Placental epithelial cell (primary cell): ENCODE measurements around the gene ABHD8. TPM values are rescaled to one million over a fixed set of nuclear protein-coding genes. Genes with fewer than 3 reads are reported as not detected.

Source experiments
- total RNA-seq: library from RNA; depleted of rRNA; stranded (reverse); fragments of >200 nt; gene quantifications from 2 replicates; pipeline ENCODE4 v1.2.3, GENCODE V29; 2012

ABHD8 gene, protein sequence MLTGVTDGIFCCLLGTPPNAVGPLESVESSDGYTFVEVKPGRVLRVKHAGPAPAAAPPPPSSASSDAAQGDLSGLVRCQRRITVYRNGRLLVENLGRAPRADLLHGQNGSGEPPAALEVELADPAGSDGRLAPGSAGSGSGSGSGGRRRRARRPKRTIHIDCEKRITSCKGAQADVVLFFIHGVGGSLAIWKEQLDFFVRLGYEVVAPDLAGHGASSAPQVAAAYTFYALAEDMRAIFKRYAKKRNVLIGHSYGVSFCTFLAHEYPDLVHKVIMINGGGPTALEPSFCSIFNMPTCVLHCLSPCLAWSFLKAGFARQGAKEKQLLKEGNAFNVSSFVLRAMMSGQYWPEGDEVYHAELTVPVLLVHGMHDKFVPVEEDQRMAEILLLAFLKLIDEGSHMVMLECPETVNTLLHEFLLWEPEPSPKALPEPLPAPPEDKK
- total RNA-seq = 10.2 and 23.6 TPM in 2 replicates

DNA sequence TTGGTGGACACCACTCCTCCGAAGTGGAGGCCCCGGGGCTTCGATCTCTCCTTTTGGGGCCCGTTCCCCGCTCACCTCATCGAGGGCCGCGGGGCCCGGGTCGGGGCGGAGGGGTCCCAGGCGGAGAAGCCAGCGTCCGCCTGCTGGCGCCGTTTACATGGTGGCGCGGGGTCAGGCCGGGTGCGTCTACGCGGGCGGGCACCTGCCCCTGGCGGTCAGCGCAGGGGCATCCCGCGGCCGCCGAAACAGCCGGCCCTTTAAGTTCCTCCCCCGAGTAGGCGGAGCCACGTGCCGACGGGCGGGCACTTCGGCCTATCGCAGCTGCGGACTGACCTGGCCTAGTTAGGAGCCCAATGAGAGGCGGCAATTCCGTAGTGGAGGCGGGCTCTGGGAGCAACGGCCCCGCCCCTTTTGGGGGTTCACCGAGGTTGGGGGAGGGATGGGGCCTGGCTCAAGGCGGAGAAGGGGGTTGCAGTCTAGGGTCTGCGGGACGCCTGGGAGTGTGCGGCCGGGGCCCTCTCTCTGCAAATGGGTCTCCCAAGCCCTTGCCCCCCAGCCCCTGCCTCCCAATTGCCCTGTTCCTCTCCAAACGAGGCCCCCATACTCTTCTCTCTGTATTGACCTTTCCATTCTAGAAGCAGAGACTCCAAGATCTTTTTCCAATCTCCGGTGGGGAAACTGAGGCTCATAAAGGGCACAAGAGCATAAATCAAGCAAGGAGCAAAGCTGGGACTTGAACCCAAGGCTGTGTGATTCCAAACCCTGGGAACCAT lies at the start of gene ABHD8:
TSS of gene ABHD8 (minus strand) at position 259 of the 773 bp plus-strand sequence. CDS start 1,809 bp downstream, outside the sequence.

DNA sequence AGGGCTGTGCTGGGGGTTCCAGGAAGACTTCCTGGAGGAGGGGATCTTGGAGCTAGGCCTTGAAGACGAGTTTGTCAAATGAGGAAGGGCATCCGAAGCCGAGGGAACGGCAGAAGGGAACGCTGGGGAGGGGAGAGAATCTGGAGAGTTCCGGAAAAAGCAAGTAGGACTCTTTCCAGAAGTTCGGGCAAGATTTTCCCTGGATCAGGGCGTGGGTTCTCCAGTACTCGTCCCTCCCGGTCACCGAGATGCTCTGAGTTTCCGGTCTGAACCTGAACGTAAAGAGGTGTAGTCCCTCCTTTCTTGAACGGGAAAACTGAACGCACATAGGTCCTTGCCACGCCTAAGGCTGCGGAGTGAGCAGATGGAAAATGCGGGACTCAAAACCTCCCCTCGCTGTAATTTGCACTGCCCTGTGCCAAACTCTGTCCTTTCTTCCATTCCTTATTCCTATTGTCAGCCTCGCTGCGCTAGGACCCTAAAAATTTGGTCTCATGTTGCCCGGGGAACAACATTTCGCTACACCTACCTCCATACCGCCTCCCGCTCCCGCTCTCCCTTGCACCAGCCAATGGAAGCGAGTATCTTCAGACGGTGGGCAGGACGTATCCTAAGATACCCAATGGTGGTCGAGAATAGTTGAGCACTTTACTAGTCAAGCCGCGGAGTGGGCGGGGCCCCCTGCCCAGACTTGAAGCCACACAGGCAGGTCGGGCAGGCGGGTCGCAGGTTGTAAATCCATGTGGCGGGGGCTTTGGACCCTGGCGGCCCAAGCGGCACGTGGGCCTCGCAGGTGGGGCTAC lies 33.8 kb upstream of the ABHD8 start, which contains the start of gene GTPBP3:
TSS of gene GTPBP3 (plus strand) at position 682 of the 803 bp plus-strand sequence. CDS start at position 741, 59 bp downstream.

DNA sequence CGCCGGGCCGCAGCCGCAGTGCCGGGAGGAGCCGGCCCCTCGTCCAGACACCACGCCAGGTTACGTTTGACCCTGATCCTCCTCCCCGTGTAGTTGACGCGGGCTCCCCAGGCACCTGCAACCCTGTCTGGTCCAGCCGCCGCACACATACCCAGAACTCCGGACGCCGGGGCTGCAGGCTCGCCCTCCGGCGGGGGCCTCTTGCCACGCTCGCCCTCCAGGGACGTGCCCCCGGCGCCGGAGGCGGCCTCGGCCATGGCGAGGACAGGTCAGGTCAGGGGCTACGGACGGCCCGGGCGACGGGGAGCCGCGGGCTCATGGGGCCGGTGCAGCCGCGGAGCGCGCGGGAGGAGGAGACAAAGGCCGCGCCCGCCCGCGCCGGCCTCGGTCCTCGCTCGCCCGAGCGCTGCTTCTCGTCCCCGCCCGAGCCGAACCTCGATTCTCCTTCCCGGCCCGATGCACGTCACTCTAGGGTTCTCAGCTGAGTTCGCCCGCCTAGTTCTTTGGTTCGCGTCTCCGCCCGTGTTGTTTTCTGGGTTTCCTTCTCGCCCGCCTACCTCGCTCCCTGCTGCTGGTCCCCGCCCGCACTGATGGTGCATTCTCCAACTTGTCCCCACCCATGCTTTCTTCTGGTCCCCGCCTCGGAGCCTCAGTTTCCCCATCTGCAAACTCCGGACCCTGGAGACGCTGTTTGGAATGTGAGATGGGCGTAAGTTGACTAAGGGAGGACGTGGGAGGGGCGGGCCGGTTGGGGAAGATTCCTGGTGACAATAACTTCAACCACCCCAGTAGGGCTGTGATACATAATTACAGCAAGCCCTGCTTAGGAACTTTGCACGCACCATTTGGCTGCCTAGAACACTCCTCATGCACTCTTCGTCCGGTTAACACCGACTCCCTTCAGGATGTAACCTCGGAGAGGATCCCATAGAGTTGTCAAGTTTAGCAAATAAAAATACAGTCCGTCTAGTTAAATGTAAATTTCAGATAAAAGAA lies 31.5 kb upstream of the ABHD8 start, which contains the start of gene ANO8:
TSS of gene ANO8 (minus strand) at position 442 of the 996 bp plus-strand sequence. CDS start at position 257, 185 bp downstream.

DNA sequence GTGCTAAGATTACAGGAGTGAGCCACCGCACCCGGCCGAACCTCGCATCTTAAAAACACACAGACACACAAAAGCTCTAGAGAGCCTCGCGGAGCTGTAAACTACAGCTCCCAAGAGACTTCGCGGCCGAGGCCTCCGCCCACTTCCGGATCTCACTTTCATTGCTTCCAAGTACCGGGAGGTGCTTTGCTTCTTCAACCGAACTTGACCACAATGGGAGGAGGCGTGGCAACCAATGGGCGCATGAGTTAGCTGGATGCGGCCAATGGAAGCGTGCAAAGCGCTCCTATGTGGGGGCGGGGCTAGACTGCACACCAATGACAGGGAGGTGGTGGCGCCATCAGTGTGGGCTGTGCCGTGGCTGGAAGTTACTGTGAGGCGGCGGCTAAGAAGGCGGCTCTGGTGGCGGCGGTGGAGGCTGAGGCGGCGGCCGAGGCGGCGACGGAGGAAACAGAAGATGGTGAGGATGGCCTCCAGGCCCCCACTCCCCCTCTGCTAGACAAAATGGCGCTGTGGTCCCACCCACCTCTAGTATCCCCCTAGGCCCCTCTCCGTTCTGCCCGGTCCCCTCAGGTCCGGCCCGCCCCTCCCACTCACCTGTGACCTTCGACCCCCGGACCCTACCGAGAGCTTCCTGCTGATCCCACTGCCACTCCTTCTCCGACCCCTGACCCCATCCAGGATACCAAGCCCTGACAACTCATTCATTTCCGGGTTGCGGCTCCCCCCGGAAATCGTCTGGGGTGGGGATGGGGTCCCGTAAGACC lies 6.2 kb upstream of the ABHD8 start, which contains the start of gene DDA1:
TSS of gene DDA1 (plus strand) at position 366 of the 767 bp plus-strand sequence. CDS start at position 458, 92 bp downstream.

DNA sequence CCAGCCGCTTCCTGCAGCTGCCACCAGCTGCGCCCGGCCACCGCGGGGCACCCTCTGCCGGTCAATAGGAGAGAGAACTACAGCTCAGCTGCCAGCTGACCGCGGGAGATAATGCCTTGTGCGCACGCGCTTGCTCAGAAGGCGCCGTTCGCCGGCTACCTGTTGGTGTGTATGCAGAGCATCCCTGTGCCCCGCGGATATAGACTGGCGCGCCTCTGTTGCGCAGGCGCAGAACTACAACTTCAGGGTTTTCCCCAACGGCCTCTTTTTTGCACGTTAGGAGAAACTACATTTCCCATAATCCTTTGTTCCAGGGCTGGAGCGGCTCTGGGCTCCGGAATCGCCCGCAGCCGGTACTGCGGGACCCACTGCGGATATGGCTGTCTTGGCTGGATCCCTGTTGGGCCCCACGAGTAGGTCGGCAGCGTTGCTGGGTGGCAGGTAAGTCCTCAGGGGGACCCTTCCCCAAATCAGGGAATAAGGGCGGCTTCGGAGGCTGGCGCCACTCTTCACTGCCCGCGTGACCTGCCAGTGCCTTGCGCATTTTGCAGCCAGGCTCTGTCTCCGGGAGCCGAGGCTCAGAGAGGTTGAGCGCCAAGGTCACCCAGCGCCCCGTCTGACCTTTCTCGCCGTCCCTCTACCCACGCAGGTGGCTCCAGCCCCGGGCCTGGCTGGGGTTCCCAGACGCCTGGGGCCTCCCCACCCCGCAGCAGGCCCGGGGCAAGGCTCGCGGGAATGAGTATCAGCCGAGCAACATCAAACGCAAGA lies 2.5 kb upstream of the ABHD8 start, which contains the start of gene MRPL34:
TSS of gene MRPL34 (plus strand) at position 356 of the 768 bp plus-strand sequence. CDS start at position 377, 21 bp downstream.

DNA sequence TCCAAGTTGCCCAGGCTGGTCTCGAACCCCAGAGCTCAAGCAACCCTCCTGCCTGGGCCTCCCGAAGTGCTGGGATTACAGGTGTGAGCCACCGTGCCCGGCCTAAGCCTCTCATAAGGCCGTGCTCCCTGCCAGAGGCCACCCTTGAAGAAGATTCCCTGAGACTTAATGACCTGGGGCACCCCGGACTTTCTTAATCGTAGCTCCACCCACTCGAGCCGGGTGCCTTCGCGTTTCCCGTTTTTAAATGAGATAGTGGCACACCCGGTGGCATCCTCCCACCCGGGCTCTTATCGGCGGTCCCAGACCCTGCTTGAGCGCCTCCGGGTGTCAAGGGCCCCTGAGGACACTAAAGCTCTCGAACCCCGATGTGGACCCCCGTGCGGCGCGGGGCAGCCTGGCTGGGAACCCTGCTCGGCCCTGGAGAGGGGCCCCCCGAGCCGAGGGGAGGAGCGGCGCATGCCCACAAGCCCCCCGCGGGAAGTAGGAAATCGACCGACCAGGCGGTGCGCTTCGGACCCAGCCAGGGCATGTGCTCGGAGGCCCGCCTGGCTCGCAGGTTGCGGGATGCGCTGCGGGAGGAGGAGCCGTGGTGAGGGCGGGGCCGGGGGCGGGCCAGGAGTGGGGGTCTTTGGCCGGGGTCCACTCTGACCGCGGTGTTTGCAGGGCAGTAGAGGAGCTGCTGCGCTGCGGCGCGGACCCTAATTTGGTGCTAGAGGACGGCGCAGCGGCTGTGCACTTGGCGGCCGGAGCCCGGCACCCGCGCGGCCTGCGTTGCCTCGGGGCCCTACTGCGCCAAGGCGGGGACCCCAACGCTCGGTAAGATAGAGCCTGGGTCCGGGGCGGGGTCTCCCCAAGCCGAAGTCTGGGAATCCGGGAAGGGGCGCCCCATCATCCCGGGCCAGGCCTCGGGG lies 21.6 kb downstream of the ABHD8 start, which contains the start of gene ANKLE1:
TSS of gene ANKLE1 (plus strand) at position 511 of the 914 bp plus-strand sequence. CDS start at position 531, 20 bp downstream.

DNA sequence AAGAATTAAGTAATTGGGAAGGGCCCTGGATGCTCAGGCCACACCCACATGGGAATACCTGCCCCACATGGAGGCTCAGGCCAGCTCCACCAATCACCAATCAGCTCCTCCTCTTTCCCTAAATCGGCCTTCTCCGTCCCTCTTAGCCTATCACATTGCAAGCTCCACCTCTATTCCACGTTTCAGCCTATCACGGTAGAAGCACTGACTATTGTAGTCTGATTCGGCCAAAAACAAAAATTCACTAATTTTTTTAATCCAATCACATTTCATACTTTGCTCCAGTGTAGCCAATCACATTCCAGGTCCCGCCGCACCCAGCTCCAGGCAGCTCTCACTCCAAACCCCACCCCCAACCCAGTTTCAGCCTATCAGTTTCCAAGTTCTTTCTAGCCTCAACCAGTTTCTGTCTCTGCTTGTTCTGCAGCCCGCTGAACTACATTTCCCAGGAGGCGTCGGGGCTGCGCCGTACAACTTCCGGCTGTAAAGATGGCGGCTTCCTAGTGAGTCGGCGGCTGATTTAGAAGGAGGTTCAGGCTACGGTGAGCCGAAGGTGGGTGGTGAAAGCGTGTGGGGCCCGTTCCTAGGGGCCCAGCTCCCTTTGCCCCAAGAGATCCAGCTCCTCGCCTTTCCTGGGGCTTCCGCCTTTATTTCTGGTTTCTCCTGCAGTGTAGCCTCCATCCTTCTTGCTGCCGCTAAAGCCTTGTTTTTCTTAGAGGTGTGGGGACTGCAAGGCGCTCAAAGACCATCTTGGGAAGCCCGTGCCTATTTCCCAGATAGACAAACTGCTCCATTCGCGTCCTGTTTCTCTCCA lies 36.0 kb downstream of the ABHD8 start, which contains the start of gene BABAM1:
TSS of gene BABAM1 (plus strand) at position 469 of the 814 bp plus-strand sequence. CDS start 1,364 bp downstream, outside the sequence.

DNA sequence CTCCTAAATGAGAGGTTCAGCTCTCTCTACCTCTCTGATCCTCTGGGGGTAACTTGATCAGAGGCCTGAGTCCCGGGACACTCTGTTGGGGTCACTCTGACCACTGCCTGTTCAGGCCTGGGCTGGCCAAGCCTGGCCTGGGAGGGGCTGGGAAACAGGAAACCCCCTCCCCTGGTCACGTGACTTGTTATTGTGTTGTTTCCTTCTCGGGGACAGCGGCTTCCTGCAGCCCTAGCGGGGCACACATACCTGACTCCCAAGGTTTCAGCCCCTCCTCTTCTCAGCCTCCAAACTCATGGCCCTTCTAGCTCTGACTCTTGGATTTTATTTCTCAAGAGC lies 38.6 kb downstream of the ABHD8 start, which contains the start of gene USHBP1:
TSS of gene USHBP1 (minus strand) at position 105 of the 339 bp plus-strand sequence. CDS start 446 bp downstream, outside the sequence.

DNA sequence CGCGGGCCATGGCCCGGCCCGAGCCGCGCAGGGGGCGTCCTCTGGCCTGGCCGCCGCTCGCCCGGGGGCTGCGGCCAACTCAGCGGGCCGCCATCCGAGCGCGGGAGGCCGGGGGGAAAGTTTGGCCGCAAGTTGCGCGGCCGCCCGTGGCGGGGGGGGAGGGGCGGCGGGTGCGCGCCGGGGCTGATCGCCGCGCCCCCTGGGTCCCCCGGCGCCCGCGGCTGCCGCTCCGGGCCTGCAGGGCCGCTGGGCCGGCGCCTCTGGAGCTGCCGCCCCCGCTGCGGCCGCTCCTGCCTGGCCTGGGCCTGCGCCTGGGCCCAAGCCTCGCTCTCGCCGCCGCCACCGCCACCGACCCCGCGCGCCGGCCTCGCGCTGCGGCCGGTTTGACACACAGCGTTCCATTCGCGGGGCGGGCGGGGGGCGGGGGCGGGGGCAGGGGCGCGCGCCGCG lies 57.7 kb downstream of the ABHD8 start, which contains the start of gene NR2F6:
TSS of gene NR2F6 (minus strand) at position 385 of the 450 bp plus-strand sequence. CDS start 699 bp downstream, outside the sequence.

Other genes starting within 250 kb of the ABHD8 start
- 2.3 and 3.1 TPM in 2 replicates for gene HAUS8, start 228.0 kb downstream of the ABHD8 start, total RNA-seq
- gene MYO9B, start 227.6 kb downstream of the ABHD8 start, total RNA-seq = 90.2 and 122 TPM in 2 replicates
- gene USE1, start 88.1 kb downstream of the ABHD8 start, total RNA-seq = 19.1 and 25.5 TPM in 2 replicates
- gene OCEL1, start 77.2 kb downstream of the ABHD8 start, total RNA-seq = 5.4 and 7.1 TPM in 2 replicates
- gene NR2F6, start 57.5 kb downstream of the ABHD8 start, total RNA-seq = 66.0 and 74.2 TPM in 2 replicates
- gene USHBP1, start 38.7 kb downstream of the ABHD8 start, total RNA-seq = under 0.01 TPM in 1 of 2 replicates, not detected in the other
- gene BABAM1, start 36.0 kb downstream of the ABHD8 start, total RNA-seq = 77.3 and 127 TPM in 2 replicates
- 0.39 and 0.65 TPM in 2 replicates for gene ANKLE1, start 21.5 kb downstream of the ABHD8 start, total RNA-seq
- 29.8 and 50.3 TPM in 2 replicates for gene MRPL34, start 2.4 kb upstream of the ABHD8 start, total RNA-seq
- gene DDA1, start 6.1 kb upstream of the ABHD8 start, total RNA-seq = 10.2 and 39.6 TPM in 2 replicates
- gene ANO8, start 31.4 kb upstream of the ABHD8 start, total RNA-seq = 3.9 and 5.0 TPM in 2 replicates
- 20.0 and 34.2 TPM in 2 replicates for gene GTPBP3, start 34.1 kb upstream of the ABHD8 start, total RNA-seq
- gene PLVAP, start 73.9 kb upstream of the ABHD8 start, total RNA-seq = not detected in 2 replicates
- not detected in 2 replicates for gene CCDC194, start 90.8 kb upstream of the ABHD8 start, total RNA-seq
- gene BST2, start 102.2 kb upstream of the ABHD8 start, total RNA-seq = 0.39 TPM in 1 of 2 replicates, not detected in the other
- gene MVB12A, start 116.6 kb upstream of the ABHD8 start, total RNA-seq = 47.9 and 72.9 TPM in 2 replicates
- not detected in 2 replicates for gene TMEM221, start 145.2 kb upstream of the ABHD8 start, total RNA-seq
- not detected in 2 replicates for gene NXNL1, start 157.5 kb upstream of the ABHD8 start, total RNA-seq
- 21.7 and 25.9 TPM in 2 replicates for gene SLC27A1, start 167.1 kb upstream of the ABHD8 start, total RNA-seq
- gene PGLS, start 208.2 kb upstream of the ABHD8 start, total RNA-seq = 99.3 and 118 TPM in 2 replicates